HCT116 (cell line): ENCODE data around the gene WDR38. TPM values are rescaled to one million over a fixed set of nuclear protein-coding genes. Genes with fewer than 3 reads are reported as not detected.

Experiments used
- ATAC-seq: fragments of 200-7000 bp; cut with Tn5 transposase; 2 replicates; pipeline ENCODE4 v1.9.1; 2020; ENCODE audit warnings: mild to moderate bottlenecking, moderate library complexity
- BruUV-seq: library from RNA; stranded (reverse); fragments of 400-500 nt; replicated peaks from 2 replicates; lab custom pipeline; 2021; lab: Mats Ljungman, UMichigan
- CTCF ChIA-PET: fragments of 300-600 bp; sonication (Branson Sonifier 250); formaldehyde crosslinking; loops from one replicate; lab custom pipeline; 2021; ENCODE audit warnings: antibody characterized with exemption; lab: Charles Lee
- POLR2A ChIA-PET: fragments of 300-600, 350-600 bp; sonication (Branson Sonifier 250); formaldehyde crosslinking; loops from one replicate; lab custom pipeline; 2021; ENCODE audit warnings: antibody characterized with exemption; lab: Charles Lee
- RAD21 ChIA-PET, 2 experiments: fragments of 300-600 bp; sonication (Branson Sonifier 250); formaldehyde crosslinking; loops; one replicate each; lab custom pipeline; 2023; ENCODE audit warnings: low total read pairs in 2 of 2; ENCODE audit not compliant: uncharacterized antibody in 2 of 2, unreplicated experiment in 2 of 2, low non-redundant PET in 1 of 2; lab: Charles Lee
- DNase-seq: peaks from one replicate; pipeline ENCODE4 v3.0.0-alpha.2; 2010; ENCODE audit warnings: low read depth, low spot score
- H2AFZ ChIP-seq: fragments of 200-600 bp; shearing (Covaris generic), sonication (generic); 2 replicates; pipeline ENCODE4 v1.6.1; 2017; ENCODE audit warnings: low read depth, mixed run types, mixed read lengths, antibody characterized with exemption, low read length; ENCODE audit not compliant: poor library complexity, severe bottlenecking
- H3K27ac ChIP-seq: 2 replicates; pipeline ENCODE4 v1.5.1; 2012; ENCODE audit warnings: low read depth, low read length
- H3K27me3 ChIP-seq: fragments of 200-600 bp; sonication (generic); 2 replicates; pipeline ENCODE4 v1.6.1; 2016; ENCODE audit warnings: mixed run types, low read length, mixed read lengths; ENCODE audit not compliant: insufficient read depth
- H3K36me3 ChIP-seq, 2 experiments: fragments of 200-500 bp in 1 of 2; fragments of 200-600 bp in 1 of 2; sonication (Bioruptor generic) in 1 of 2; sonication (generic) in 1 of 2; 2 replicates each; pipeline versions ENCODE4 v1.5.1 to v1.6.1; 2014 to 2016; ENCODE audit warnings: low read length in 2 of 2, inconsistent platforms in 1 of 2, mixed read lengths in 1 of 2, mixed run types in 1 of 2; ENCODE audit not compliant: insufficient read depth in 2 of 2, control insufficient read depth in 1 of 2
- H3K4me1 ChIP-seq, 2 experiments: fragments of 200-600 bp in 1 of 2; sonication (generic) in 1 of 2; 2 replicates each; pipeline versions ENCODE4 v1.5.1 to v1.6.1; 2012 to 2017; ENCODE audit warnings: low read length in 2 of 2, inconsistent platforms in 1 of 2, mild to moderate bottlenecking in 1 of 2, mixed read lengths in 1 of 2, mixed run types in 1 of 2, moderate library complexity in 1 of 2; ENCODE audit not compliant: insufficient read depth in 2 of 2, control insufficient read depth in 1 of 2
- H3K4me2 ChIP-seq: fragments of 200-600 bp; sonication (generic); 2 replicates; pipeline ENCODE4 v1.6.1; 2017; ENCODE audit warnings: mixed run types, low read length, mixed read lengths
- H3K4me3 ChIP-seq, 2 experiments: fragments of 200-600 bp in 1 of 2; sonication (generic) in 1 of 2; replicated peaks in 1 of 2; 2 replicates each; pipeline ENCODE4 v1.5.1; 2011 to 2016; ENCODE audit warnings: low read length in 2 of 2, control low read depth in 1 of 2, low read depth in 1 of 2, mild to moderate bottlenecking in 1 of 2, mixed read lengths in 1 of 2, mixed run types in 1 of 2
- H3K79me2 ChIP-seq: fragments of 200-600 bp; sonication (generic); 2 replicates; pipeline ENCODE4 v1.6.1; 2017; ENCODE audit warnings: mild to moderate bottlenecking, mixed run types, low read length, moderate library complexity, mixed read lengths; ENCODE audit not compliant: insufficient read depth
- H3K9ac ChIP-seq: fragments of 200-600 bp; sonication (generic); 2 replicates; pipeline ENCODE4 v1.6.1; 2016; ENCODE audit warnings: low read length, mixed read lengths
- H3K9me2 ChIP-seq: fragments of 200-600 bp; sonication (generic), shearing (Covaris generic); 2 replicates; pipeline ENCODE4 v1.6.1; 2017; ENCODE audit warnings: mixed run types, mild to moderate bottlenecking, moderate library complexity; ENCODE audit not compliant: insufficient read depth
- H3K9me3 ChIP-seq, 2 experiments: fragments of 200-500 bp in 1 of 2; fragments of 200-600 bp in 1 of 2; sonication (Bioruptor generic) in 1 of 2; sonication (generic) in 1 of 2; 2 replicates each; pipeline ENCODE4 v1.6.1; 2014 to 2017; ENCODE audit warnings: low read length in 2 of 2, mixed read lengths in 2 of 2, inconsistent platforms in 1 of 2, low read depth in 1 of 2, mild to moderate bottlenecking in 1 of 2, mixed run types in 1 of 2, moderate library complexity in 1 of 2; ENCODE audit not compliant: control insufficient read depth in 1 of 2, insufficient read depth in 1 of 2
- H4K20me1 ChIP-seq: fragments of 200-600 bp; sonication (generic), shearing (Covaris generic); 2 replicates; pipeline ENCODE4 v1.6.1; 2017; ENCODE audit warnings: mixed run types, mild to moderate bottlenecking, moderate library complexity; ENCODE audit not compliant: insufficient read depth
- ATF3 ChIP-seq: IDR thresholded peaks from 2 replicates; pipeline ENCODE4 v1.6.1; 2012
- CBX3 ChIP-seq: IDR thresholded peaks from 2 replicates; pipeline ENCODE4 v1.6.1; 2012; ENCODE audit warnings: low read depth
- CEBPB ChIP-seq: IDR thresholded peaks from 2 replicates; pipeline ENCODE4 v1.6.1; 2012; ENCODE audit warnings: low read depth
- ELF1 ChIP-seq: IDR thresholded peaks from 2 replicates; pipeline ENCODE4 v1.6.1; 2012; ENCODE audit warnings: low read depth, borderline replicate concordance
- EZH2 ChIP-seq: fragments of 200-600 bp; sonication (generic); IDR thresholded peaks from 2 replicates; pipeline ENCODE4 v1.6.1; 2017; ENCODE audit warnings: antibody characterized with exemption, mixed run types
- FOSL1 ChIP-seq: IDR thresholded peaks from 2 replicates; pipeline ENCODE4 v1.6.1; 2012; ENCODE audit warnings: low read depth
- JUND ChIP-seq: IDR thresholded peaks from 2 replicates; pipeline ENCODE4 v1.6.1; 2012
- MAX ChIP-seq: IDR thresholded peaks from 2 replicates; pipeline ENCODE4 v1.6.1; 2012
- REST ChIP-seq: IDR thresholded peaks from 2 replicates; pipeline ENCODE4 v1.6.1; 2012; ENCODE audit warnings: low read depth
- SP1 ChIP-seq: IDR thresholded peaks from 2 replicates; pipeline ENCODE4 v1.6.1; 2012; ENCODE audit warnings: low read depth
- intact Hi-C: fragments of 100-400 bp; cut with micrococcal nuclease; formaldehyde crosslinking; loops from 2 replicates; pipeline ENCODE4 v1.10.0; 2022
- total RNA-seq: library from RNA; stranded (reverse); gene quantifications from one replicate; pipeline ENCODE4 v1.2.1, GENCODE V29; 2021; ENCODE audit not compliant: unreplicated experiment

WDR38 gene
- total RNA-seq, 1 experiment from 2014 or later, result not detected

- no peak overlapping the region for H3K9ac ChIP-seq
- no peaks in the 10 kb centered on the region for H3K9me2 ChIP-seq
- no peak overlapping the region for H2AFZ ChIP-seq
- H4K20me1 ChIP-seq, result peaks cover 12% of the 10 kb centered on the region
- H3K4me2 ChIP-seq, result no peak overlapping the region
- no TSS peak for BruUV-seq
- H3K36me3 ChIP-seq, result peaks cover 22 to 36% of the 10 kb centered on the region in 2 experiments; a peak in 3 of 4 replicates
- no peak for ATAC-seq
- TF ChIP-seq SP1, result no peak
- no peak for TF ChIP-seq ELF1
- no peak for TF ChIP-seq MAX
- TF ChIP-seq REST, result no peak
- no peak for TF ChIP-seq CBX3
- no peak for TF ChIP-seq FOSL1
- no peak for TF ChIP-seq EZH2
- TF ChIP-seq JUND, result no peak; the same call in 1 of the 2 replicates
- TF ChIP-seq CEBPB, result no peak
- no peak for TF ChIP-seq ATF3
- TF ChIP-seq, all 23 proteins: peak for 0
- H3K27me3 ChIP-seq, result no peaks in the 10 kb centered on the region
- no peak overlapping the region for H3K27ac ChIP-seq
- no peaks in the 10 kb centered on the region for H3K9me3 ChIP-seq
- no peak for DNase-seq
- H3K79me2 ChIP-seq, result peaks cover 24% of the 10 kb centered on the region
- intact Hi-C loops, result no loop called here
- POLR2A ChIA-PET, result no interaction called here
- H3K4me1 ChIP-seq, result no peaks in the 10 kb centered on the region
- no peak overlapping the region for H3K4me3 ChIP-seq
- CTCF ChIA-PET, result no interaction called here
- RAD21 ChIA-PET, result no interaction called here
These were observed 26.0 kb downstream of the WDR38 start for GRCh38 chr9:124879226-124879625.
